GM19035 (cell line): Measurements from ENCODE around the gene SLC12A4.
"Not testable (repeated sequence)": the region's sequence is repeated elsewhere in the genome, so short reads cannot be mapped to it uniquely, and the experiment has no call there.

Source experiments
- ATAC-seq: cut with Tn5 transposase; IDR thresholded peaks from one replicate; pipeline ENCODE4 v1.9.1; 2021; ENCODE audit not compliant: unreplicated experiment

Gene SLC12A4

GRCh38 chr16:67942510-67943255 lies 25.8 kb downstream of the SLC12A4 start:
- ATAC-seq = no peak

DNA sequence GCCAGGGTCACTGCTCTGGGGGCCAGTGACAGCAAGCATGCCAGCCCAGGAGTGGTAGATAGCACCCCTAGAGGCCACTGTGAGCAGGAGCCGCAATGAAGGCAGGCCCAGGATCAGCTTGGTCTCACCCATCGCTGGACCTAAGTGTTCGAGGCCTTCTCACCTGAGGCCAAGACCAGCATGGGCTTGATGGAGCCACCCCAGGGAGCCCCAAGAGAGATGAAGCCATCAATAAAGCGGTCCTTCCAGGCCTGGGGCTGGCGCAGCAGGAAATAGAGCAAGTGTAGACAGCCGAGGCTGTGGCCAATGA lies 26.3 kb downstream of the SLC12A4 start:
- no peak for ATAC-seq

- no peak for ATAC-seq
Observed at GRCh38 chr16:67941469-67942199, 26.8 kb downstream of the SLC12A4 start.

DNA sequence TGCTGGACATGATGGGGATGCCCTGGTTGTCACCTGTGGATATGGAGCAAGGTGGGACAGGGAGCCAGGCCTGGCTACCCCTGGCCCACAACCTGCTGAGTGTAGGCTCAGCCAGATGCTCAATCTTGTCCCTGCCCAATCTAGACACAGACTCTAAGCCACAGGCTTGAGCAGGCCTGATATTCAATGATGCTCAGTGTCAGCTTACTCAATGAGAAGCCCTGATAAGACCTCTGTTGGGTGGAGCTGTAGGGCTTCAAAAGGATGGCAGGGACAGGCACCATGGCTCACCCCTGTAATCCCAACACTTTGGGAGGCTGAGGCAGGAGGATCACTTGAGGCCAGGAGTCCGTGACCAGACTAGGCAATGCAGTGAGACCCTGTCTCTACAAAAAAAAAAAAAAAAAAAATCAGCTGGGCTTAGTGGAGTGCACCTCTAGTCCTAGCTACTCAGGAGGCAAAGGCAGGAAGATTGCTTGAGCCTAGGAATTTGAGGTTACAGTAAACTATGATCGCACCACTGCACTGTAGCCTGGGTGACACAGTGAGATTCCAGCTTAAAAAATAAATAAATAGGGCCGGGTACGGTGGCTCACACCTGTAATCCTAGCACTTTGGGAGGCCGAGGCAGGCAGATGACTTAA lies 27.9 kb downstream of the SLC12A4 start:
- ATAC-seq = no peak

DNA sequence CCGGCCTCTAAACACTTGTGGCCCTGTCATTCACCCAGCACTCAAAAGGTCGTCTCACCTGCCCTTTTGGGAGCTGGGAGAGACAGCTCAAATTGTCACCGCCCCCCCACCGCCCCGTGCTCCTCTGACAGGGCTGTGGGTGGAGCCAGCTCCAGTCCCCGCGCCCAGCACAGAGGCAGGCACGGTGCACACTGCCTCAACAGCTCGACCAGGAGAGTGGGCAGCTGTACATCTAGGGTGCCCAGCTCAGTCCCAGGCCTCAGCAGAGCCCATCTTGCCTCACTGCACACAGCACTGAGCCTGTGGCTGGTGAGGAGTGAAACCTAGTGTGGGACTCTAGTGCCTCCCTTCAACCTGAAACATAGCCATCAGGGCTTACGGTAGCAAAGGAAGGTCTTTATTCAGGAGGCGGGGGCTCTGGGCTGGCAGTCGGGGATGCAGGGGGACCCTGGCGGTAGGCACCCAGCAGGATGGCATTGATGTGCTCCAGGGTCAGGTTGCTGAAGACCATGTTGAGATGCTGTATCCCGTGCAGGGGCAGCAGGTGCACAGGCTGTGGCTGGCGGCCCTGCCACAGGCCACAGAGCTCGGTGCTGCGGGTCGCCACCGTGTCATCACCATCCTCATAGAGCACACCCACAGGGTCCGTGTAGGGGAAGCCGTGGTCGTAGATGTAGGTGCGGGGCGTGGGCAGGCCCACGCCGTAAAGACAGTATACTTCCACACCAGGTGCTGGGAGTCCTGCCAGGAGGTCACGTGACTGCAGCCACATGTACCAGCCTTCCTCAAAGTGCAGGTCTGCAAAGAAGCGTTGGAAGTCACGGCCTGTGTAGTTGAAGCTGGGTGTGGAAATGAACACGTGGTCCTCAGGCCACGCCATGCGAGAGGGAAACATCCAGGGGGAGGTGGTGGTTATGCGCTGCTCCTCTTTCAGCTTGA lies 28.7 kb downstream of the SLC12A4 start:
- ATAC-seq = no peak

GRCh38 chr16:67937713-67938112 lies 30.7 kb downstream of the SLC12A4 start:
- ATAC-seq = not testable (repeated sequence)

DNA sequence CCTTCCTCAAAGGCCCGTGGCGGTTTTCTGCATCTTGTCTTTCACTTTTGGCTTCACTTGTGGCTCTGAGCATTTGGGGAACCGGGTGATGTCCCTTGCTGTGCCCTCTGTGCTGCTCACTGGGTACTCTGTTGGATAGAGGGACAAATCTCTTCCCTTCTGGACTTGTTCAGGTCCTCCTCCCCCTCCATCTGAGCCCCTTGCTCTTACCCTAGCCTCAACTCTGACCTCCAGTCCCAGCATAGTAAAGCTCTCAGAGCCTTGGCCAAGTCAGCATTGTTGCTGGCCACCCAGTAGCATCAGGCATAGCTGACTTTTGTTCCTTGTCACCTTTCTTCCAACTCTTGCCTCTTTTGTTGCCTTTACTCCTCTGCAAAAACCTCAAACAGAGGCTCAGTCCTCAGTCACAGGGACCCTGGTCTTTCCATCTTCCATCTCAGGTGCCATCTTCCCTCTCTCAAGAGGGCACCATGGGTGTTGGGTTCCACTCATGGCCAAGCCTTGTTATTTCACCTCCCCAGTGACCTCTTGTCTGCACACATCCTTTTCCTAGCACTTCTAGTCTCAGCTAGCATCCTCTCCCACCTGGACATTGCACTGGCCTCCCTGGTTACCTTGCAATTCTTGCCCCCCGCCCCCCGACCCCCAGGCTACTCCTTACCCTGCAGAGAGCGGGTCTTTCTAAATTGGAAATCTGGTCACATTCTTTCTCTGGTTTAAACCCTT lies 31.4 kb downstream of the SLC12A4 start:
- ATAC-seq = peak; percentile 53

DNA sequence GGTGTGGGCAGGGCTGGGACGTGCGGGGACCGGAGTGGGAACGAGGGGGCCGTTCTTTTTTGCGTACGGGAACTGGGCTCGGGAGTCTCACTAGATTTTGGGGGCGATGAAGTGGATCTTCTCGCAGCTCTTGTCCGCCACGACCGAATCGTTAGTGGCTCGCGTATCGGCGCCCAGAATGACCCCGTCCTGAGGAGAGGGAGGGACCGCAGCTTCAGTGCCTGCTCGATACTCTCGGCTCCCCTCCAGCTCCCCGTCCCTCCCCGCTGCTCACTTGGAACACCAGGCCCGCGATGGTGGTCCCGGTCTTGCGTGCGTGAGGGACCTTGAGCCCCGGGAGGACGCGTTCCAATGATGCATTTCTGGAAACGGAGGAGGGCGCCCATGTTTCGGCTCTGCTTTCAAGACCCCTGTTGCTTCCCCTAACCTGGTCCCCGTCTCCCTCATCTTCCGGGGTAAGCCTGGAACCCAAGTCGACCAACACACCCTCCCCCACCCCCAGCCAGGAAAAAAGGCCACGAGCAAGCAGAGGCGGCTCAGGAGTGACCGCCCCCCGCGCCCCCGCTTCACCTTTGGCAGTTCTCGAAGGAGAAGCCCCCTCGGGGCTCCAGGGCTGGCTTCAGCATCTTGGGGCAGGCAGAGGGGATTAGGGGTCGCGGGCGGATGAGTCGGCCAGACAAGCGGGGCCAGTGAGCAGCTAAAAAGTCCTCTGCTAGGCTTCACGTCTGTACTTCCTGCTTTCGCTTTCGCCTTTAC lies 32.1 kb downstream of the SLC12A4 start, which contains the start of gene PSMB10:
PSMB10 (minus strand) TSS at position 727 of the 756 bp plus-strand sequence; CDS start at position 626, 101 bp downstream.
- peak; percentile 3 for ATAC-seq

GRCh38 chr16:67935402-67936123 lies 32.9 kb downstream of the SLC12A4 start:
- ATAC-seq = peak; percentile 88

DNA sequence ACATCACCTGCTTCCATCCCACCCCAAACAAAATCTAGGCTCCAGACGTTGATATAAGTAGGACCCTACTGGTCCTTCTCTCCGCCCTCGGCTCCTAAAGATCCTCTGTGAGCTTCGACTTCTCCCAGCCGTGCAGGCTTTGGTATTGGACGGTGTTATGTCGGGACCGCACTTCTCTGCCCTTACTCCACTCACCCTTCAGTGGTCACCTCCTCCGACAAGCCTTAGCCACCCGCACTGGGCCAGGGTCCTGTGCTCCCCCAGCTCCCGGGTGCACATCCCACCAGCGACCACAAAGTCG lies 33.4 kb downstream of the SLC12A4 start:
- ATAC-seq = no peak

DNA sequence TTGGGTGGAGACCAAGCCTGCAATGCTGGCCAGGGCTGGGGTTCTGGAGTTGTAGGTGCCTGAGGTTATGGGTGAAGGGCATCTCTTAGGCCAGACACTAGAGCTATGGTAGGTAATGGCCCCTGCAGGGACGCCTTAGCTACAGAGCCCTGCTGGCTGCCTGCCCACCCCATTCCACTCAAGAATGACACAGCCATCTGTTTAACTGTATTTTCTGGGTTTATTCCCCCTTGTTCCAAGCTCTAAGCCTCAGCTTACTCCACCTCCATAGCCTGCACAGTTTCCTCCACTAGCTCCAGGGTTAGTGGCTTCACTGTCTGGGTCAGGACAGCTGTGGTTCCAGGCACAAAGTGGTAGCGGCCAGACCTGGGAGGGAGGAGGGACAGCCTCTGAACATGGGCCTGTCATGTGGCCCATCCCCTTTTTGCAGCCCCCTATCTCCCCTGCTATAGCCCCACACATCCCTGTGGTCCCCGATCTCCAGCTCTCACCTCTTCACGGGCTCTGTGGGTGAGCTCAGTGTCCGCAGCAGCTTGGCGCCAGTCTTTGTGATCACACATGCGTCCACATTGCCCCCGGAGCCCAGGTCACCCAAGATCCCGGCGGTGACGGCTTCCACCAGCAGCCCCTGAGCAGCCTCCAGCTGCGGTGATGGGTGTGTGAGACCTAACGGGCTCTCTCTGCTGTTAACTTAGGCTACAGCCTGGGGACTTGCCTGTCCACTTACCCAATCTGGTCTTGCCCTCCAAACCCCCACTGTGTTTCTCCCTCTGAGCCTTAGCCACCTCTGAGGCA lies 33.9 kb downstream of the SLC12A4 start:
- ATAC-seq = no peak

GRCh38 chr16:67933805-67934204 lies 34.6 kb downstream of the SLC12A4 start:
- ATAC-seq = no peak

- no peak for ATAC-seq
Observed at GRCh38 chr16:67932462-67932840, 36.0 kb downstream of the SLC12A4 start.

GRCh38 chr16:67931712-67932461 lies 36.5 kb downstream of the SLC12A4 start, which contains the start of gene CTRL:
CTRL (minus strand) TSS chr16:67931862; CDS start chr16:67931852, 10 bp downstream.
- no peak for ATAC-seq

GRCh38 chr16:67930678-67931211 lies 37.7 kb downstream of the SLC12A4 start:
- ATAC-seq = no peak

- no peak for ATAC-seq
Observed at GRCh38 chr16:67930191-67930590, 38.2 kb downstream of the SLC12A4 start.
